Subcutaneous adipose tissue (tissue), 4 donors: ENCODE measurements around the gene COL27A1. TPM values are rescaled to one million over a fixed set of nuclear protein-coding genes. Genes with fewer than 3 reads are reported as not detected.

Experiments used
- CTCF ChIP-seq: fragments of 450-650 bp; IDR thresholded peaks from one replicate; pipeline ENCODE4 v1.5.1; 2016; ENCODE audit warnings: low read depth, mild to moderate bottlenecking, control low read depth, antibody characterized with exemption, moderate library complexity
- total RNA-seq, 4 donors: library from RNA; depleted of rRNA; stranded (reverse); fragments of >200 nt; gene quantifications; one replicate each; pipeline ENCODE4 v1.1.0, GENCODE V29; 2016

The COL27A1 gene
- total RNA-seq, 4 donors from 2014 or later, result 1.0 to 7.7 (median 4.4) TPM

GRCh38 chr9:114299286-114300152 lies 144.2 kb downstream of the COL27A1 start:
- no peak for TF ChIP-seq CTCF

GRCh38 chr9:114300153-114300845 lies 145.0 kb downstream of the COL27A1 start:
- no peak for TF ChIP-seq CTCF

- TF ChIP-seq CTCF, result no peak
These were observed 145.8 kb downstream of the COL27A1 start for GRCh38 chr9:114300846-114301797.

- TF ChIP-seq CTCF, result no peak
These were observed 146.6 kb downstream of the COL27A1 start for GRCh38 chr9:114301798-114302565.

- TF ChIP-seq CTCF, result no peak
These were observed 147.4 kb downstream of the COL27A1 start for GRCh38 chr9:114302727-114303126.

GRCh38 chr9:114303571-114303970 lies 148.2 kb downstream of the COL27A1 start:
- no peak for TF ChIP-seq CTCF
